Loucy (cell line): Measurements from ENCODE around the gene CADM1.

Source experiments
- H2AFZ ChIP-seq: fragments of 200-600 bp; sonication (generic); 2 replicates; pipeline ENCODE4 v1.6.0; 2016; ENCODE audit warnings: antibody characterized with exemption, mild to moderate bottlenecking, low read length, moderate library complexity
- H3F3A ChIP-seq: fragments of 200-600 bp; 2 replicates; pipeline ENCODE4 v1.6.0; 2016; ENCODE audit warnings: antibody characterized with exemption, low read depth, mild to moderate bottlenecking
- H3K27me3 ChIP-seq: fragments of 200-600 bp; sonication (generic); 2 replicates; pipeline ENCODE4 v1.6.1; 2014; ENCODE audit warnings: low read length, mild to moderate bottlenecking; ENCODE audit not compliant: insufficient read depth, poor library complexity, severe bottlenecking
- H3K36me3 ChIP-seq: fragments of 200-600 bp; sonication (generic); 2 replicates; pipeline ENCODE4 v1.6.1; 2016; ENCODE audit warnings: low read length; ENCODE audit not compliant: insufficient read depth
- H3K4me1 ChIP-seq: fragments of 200-600 bp; sonication (generic); 2 replicates; pipeline ENCODE4 v1.5.1; 2014; ENCODE audit warnings: low read length, mild to moderate bottlenecking; ENCODE audit not compliant: insufficient read depth, poor library complexity, severe bottlenecking
- H3K4me2 ChIP-seq: fragments of 200-600 bp; sonication (generic); 2 replicates; pipeline ENCODE4 v1.6.0; 2014; ENCODE audit warnings: antibody characterized with exemption, low read length, low read depth, mild to moderate bottlenecking; ENCODE audit not compliant: poor library complexity, severe bottlenecking
- H3K4me3 ChIP-seq: fragments of 200-600 bp; sonication (generic); 2 replicates; pipeline ENCODE4 v1.5.1; 2014; ENCODE audit warnings: low read length, mild to moderate bottlenecking, mixed read lengths; ENCODE audit not compliant: poor library complexity, severe bottlenecking
- H3K79me2 ChIP-seq: fragments of 200-600 bp; sonication (generic); 2 replicates; pipeline ENCODE4 v1.6.1; 2014; ENCODE audit warnings: low read length; ENCODE audit not compliant: insufficient read depth
- H3K9ac ChIP-seq: fragments of 200-600 bp; sonication (generic); 2 replicates; pipeline ENCODE4 v1.6.0; 2014; ENCODE audit warnings: mild to moderate bottlenecking, low read depth, low read length, moderate library complexity; ENCODE audit not compliant: poor library complexity, severe bottlenecking
- H3K9me2 ChIP-seq: fragments of 200-600 bp; sonication (generic); replicated peaks from 2 replicates; pipeline ENCODE4 v1.6.1; 2016; ENCODE audit warnings: low read depth, low read length, mixed read lengths
- H3K9me3 ChIP-seq: fragments of 200-600 bp; sonication (generic); 2 replicates; pipeline ENCODE4 v1.6.1; 2014; ENCODE audit warnings: mild to moderate bottlenecking, antibody characterized with exemption, low read length, low read depth; ENCODE audit not compliant: insufficient read depth
- H4K20me1 ChIP-seq: fragments of 200-600 bp; sonication (generic); 2 replicates; pipeline ENCODE4 v1.6.0; 2014; ENCODE audit warnings: antibody characterized with exemption, low read length, mild to moderate bottlenecking; ENCODE audit not compliant: insufficient read depth, poor library complexity, severe bottlenecking
- CTCF ChIP-seq: fragments of 200-600 bp; sonication (generic); conservative IDR thresholded peaks from 2 replicates; pipeline ENCODE4 v1.5.1; 2014; ENCODE audit warnings: mild to moderate bottlenecking, antibody characterized with exemption, low read length
- EZH2phosphoT487 ChIP-seq: fragments of 200-600 bp; IDR thresholded peaks from 2 replicates; pipeline ENCODE4 v1.6.1; 2018; ENCODE audit warnings: antibody characterized with exemption, mild to moderate bottlenecking, moderate library complexity, borderline replicate concordance

The CADM1 gene

GRCh38 chr11:115194802-115195110, 309.5 kb downstream of the CADM1 start:
- H3K79me2 ChIP-seq = no peaks in the 10 kb centered on the region
- TF ChIP-seq EZH2phosphoT487 (no peak), CTCF (no peak)
- H3K4me1 ChIP-seq = no peaks in the 10 kb centered on the region
- no peaks in the 10 kb centered on the region for H3F3A ChIP-seq
- H4K20me1 ChIP-seq = no peaks in the 10 kb centered on the region
- H3K9ac ChIP-seq = no peak overlapping the region
- H3K9me2 ChIP-seq = no peaks in the 10 kb centered on the region
- H2AFZ ChIP-seq = no peak overlapping the region
- H3K4me2 ChIP-seq = no peak overlapping the region
- no peaks in the 10 kb centered on the region for H3K27me3 ChIP-seq
- no peaks in the 10 kb centered on the region for H3K36me3 ChIP-seq
- H3K9me3 ChIP-seq = no peaks in the 10 kb centered on the region
- no peak overlapping the region for H3K4me3 ChIP-seq

- Histone ChIP-seq H3K4me3 (no peak overlapping the region), H3K9me3 (no peaks in the 10 kb centered on the region), H3K9me2 (no peaks in the 10 kb centered on the region), H3K4me2 (no peak overlapping the region), H4K20me1 (no peaks in the 10 kb centered on the region), H3K36me3 (no peaks in the 10 kb centered on the region), H3K4me1 (no peaks in the 10 kb centered on the region), H2AFZ (no peak overlapping the region), H3K27me3 (no peaks in the 10 kb centered on the region), H3K9ac (no peak overlapping the region), H3F3A (no peaks in the 10 kb centered on the region), H3K79me2 (no peaks in the 10 kb centered on the region)
- TF ChIP-seq CTCF = no peak
- no peak for TF ChIP-seq EZH2phosphoT487
These were observed 310.1 kb downstream of the CADM1 start for GRCh38 chr11:115193914-115194801.

- H3K79me2 ChIP-seq = no peaks in the 10 kb centered on the region
- H4K20me1 ChIP-seq = no peaks in the 10 kb centered on the region
- H3F3A ChIP-seq = no peaks in the 10 kb centered on the region
- H3K9me2 ChIP-seq = no peaks in the 10 kb centered on the region
- no peak overlapping the region for H2AFZ ChIP-seq
- no peak overlapping the region for H3K4me3 ChIP-seq
- H3K27me3 ChIP-seq = no peaks in the 10 kb centered on the region
- no peak for TF ChIP-seq EZH2phosphoT487
- TF ChIP-seq CTCF = no peak
- H3K4me1 ChIP-seq = no peaks in the 10 kb centered on the region
- no peak overlapping the region for H3K9ac ChIP-seq
- no peak overlapping the region for H3K4me2 ChIP-seq
- H3K9me3 ChIP-seq = no peaks in the 10 kb centered on the region
- H3K36me3 ChIP-seq = no peaks in the 10 kb centered on the region
These were observed 312.5 kb downstream of the CADM1 start for GRCh38 chr11:115191761-115192160.
